Cardiac septum (tissue), 1 donor: ENCODE data around the gene MAP4K4. TPM values are rescaled to one million over a fixed set of nuclear protein-coding genes. Genes with fewer than 3 reads are reported as not detected.

Source experiments
- DNase-seq: peaks from one replicate; pipeline ENCODE4 v3.0.0-alpha.2; 2020; ENCODE audit warnings: low spot score
- intact Hi-C: fragments of 100-400 bp; cut with DNase I; formaldehyde crosslinking; loops from one replicate; pipeline ENCODE4 v1.14.0; 2022
- total RNA-seq: library from RNA; stranded (reverse); fragmentation: NEBNext Ultra II Directional; extraction: Animal tissue kit (Norgen Biotek cat#: 25700); gene quantifications from one replicate; pipeline ENCODE4 v1.2.1, GENCODE V29; 2021
- donor health status: DM: no; HTN: no; CAD: no.

MAP4K4 gene
- total RNA-seq, 1 donor from 2014 or later: 135 TPM

- DNase-seq: no peak
- intact Hi-C loops: no loop called here
These were observed 104.8 kb downstream of the MAP4K4 start for GRCh38 chr2:101802329-101802728.

GRCh38 chr2:101803128-101803527 lies 105.6 kb downstream of the MAP4K4 start:
- intact Hi-C loops: no loop called here
- DNase-seq: no peak

GRCh38 chr2:101803945-101804696 lies 106.6 kb downstream of the MAP4K4 start:
- intact Hi-C loops: no loop called here
- DNase-seq: no peak

GRCh38 chr2:101805152-101806088 lies 107.9 kb downstream of the MAP4K4 start:
- intact Hi-C loops: no loop called here
- DNase-seq: no peak

GRCh38 chr2:101806123-101806522 lies 108.6 kb downstream of the MAP4K4 start:
- no peak for DNase-seq
- intact Hi-C loops: no loop called here

GRCh38 chr2:101806701-101807100 lies 109.2 kb downstream of the MAP4K4 start:
- DNase-seq: no peak
- intact Hi-C loops: no loop called here

GRCh38 chr2:101807242-101807641 lies 109.7 kb downstream of the MAP4K4 start:
- no peak for DNase-seq
- intact Hi-C loops: no loop called here

- intact Hi-C loops: no loop called here
- DNase-seq: no peak
These were observed 110.6 kb downstream of the MAP4K4 start for GRCh38 chr2:101808006-101808562.

- no peak for DNase-seq
- intact Hi-C loops: no loop called here
These were observed 112.2 kb downstream of the MAP4K4 start for GRCh38 chr2:101809698-101810097.

GRCh38 chr2:101811226-101812015 lies 113.9 kb downstream of the MAP4K4 start:
- DNase-seq: no peak
- intact Hi-C loops: no loop called here

GRCh38 chr2:101812226-101812625 lies 114.7 kb downstream of the MAP4K4 start:
- intact Hi-C loops: no loop called here
- DNase-seq: no peak

GRCh38 chr2:101814752-101815151 lies 117.2 kb downstream of the MAP4K4 start:
- DNase-seq: no peak
- intact Hi-C loops: loop anchor here (5.0 kb wide), 1 partner anchor 42 kb away; no protein-coding TSS in a partner anchor

- no peak for DNase-seq
- intact Hi-C loops: loop anchor here (5.0 kb wide), 1 partner anchor 43 kb away; no protein-coding TSS in a partner anchor
These were observed 117.6 kb downstream of the MAP4K4 start for GRCh38 chr2:101815154-101815553.

- intact Hi-C loops: loop anchor here (5.0 kb wide), 1 partner anchor 44 kb away; no protein-coding TSS in a partner anchor
These were observed 118.4 kb downstream of the MAP4K4 start for GRCh38 chr2:101815739-101816391.

GRCh38 chr2:101816598-101816997 lies 119.1 kb downstream of the MAP4K4 start:
- no peak for DNase-seq
- intact Hi-C loops: loop anchor here (5.0 kb wide), 1 partner anchor 44 kb away; no protein-coding TSS in a partner anchor

More at GRCh38 chr2:101815739-101816391, 118.4 kb downstream of the MAP4K4 start:
- DNase-seq: no peak

GRCh38 chr2:101817481-101817880 lies 120.0 kb downstream of the MAP4K4 start:
- intact Hi-C loops: loop anchor here (5.0 kb wide), 1 partner anchor 45 kb away; no protein-coding TSS in a partner anchor
- DNase-seq: no peak

GRCh38 chr2:101818531-101819451 lies 121.3 kb downstream of the MAP4K4 start:
- DNase-seq: no peak
- intact Hi-C loops: loop anchor here (5.0 kb wide), 1 partner anchor 46 kb away; no protein-coding TSS in a partner anchor

- no peak for DNase-seq
- intact Hi-C loops: no loop called here
These were observed 123.0 kb downstream of the MAP4K4 start for GRCh38 chr2:101820519-101820918.
